GM19455 (cell line): Measurements from ENCODE around the gene TLE7.

ENCODE experiments used
- ATAC-seq: cut with Tn5 transposase; IDR thresholded peaks from one replicate; pipeline ENCODE4 v1.9.1; 2021; ENCODE audit not compliant: unreplicated experiment

The TLE7 gene

GRCh38 chr16:71414038-71414437, 27.8 kb downstream of the TLE7 start:
- no peak for ATAC-seq

- ATAC-seq = no peak
Measured at GRCh38 chr16:71413341-71413740, 28.5 kb downstream of the TLE7 start.

GRCh38 chr16:71412270-71413160, 29.3 kb downstream of the TLE7 start:
- ATAC-seq = no peak

GRCh38 chr16:71410146-71410545, 31.7 kb downstream of the TLE7 start:
- ATAC-seq = no peak

- ATAC-seq = no peak
Measured at GRCh38 chr16:71409011-71409775, 32.7 kb downstream of the TLE7 start.

GRCh38 chr16:71408536-71408935, 33.3 kb downstream of the TLE7 start:
- no peak for ATAC-seq

GRCh38 chr16:71407731-71408130, 34.1 kb downstream of the TLE7 start:
- ATAC-seq = no peak

- ATAC-seq = no peak
Measured at GRCh38 chr16:71406724-71407123, 35.1 kb downstream of the TLE7 start.

GRCh38 chr16:71406316-71406715, 35.5 kb downstream of the TLE7 start:
- ATAC-seq = no peak

GRCh38 chr16:71404364-71404763, 37.5 kb downstream of the TLE7 start:
- no peak for ATAC-seq

GRCh38 chr16:71402674-71403073, 39.2 kb downstream of the TLE7 start:
- ATAC-seq = no peak

- ATAC-seq = no peak
Measured at GRCh38 chr16:71402007-71402406, 39.8 kb downstream of the TLE7 start.

- no peak for ATAC-seq
Measured at GRCh38 chr16:71399801-71400563, 41.9 kb downstream of the TLE7 start.

- ATAC-seq = no peak
Measured at GRCh38 chr16:71396594-71396993, 45.3 kb downstream of the TLE7 start.

GRCh38 chr16:71389330-71389729, 52.5 kb downstream of the TLE7 start:
- ATAC-seq = no peak

- no peak for ATAC-seq
Measured at GRCh38 chr16:71387045-71387871, 54.6 kb downstream of the TLE7 start.

- ATAC-seq = no peak
Measured at GRCh38 chr16:71384073-71384724, 57.7 kb downstream of the TLE7 start.

- no peak for ATAC-seq
Measured at GRCh38 chr16:71383054-71383773, 58.6 kb downstream of the TLE7 start.

- ATAC-seq = no peak
Measured at GRCh38 chr16:71380831-71381230, 61.0 kb downstream of the TLE7 start.
